GM21786 (cell line): Measurements from ENCODE around the gene MEP1A.

Experiments used
- ATAC-seq: cut with Tn5 transposase; IDR thresholded peaks from one replicate; pipeline ENCODE4 v1.9.1; 2021; ENCODE audit not compliant: unreplicated experiment

The MEP1A gene

GRCh38 chr6:46776070-46776712 lies 17.0 kb upstream of the MEP1A start:
- no peak for ATAC-seq

GRCh38 chr6:46777476-46778346 lies 15.5 kb upstream of the MEP1A start:
- no peak for ATAC-seq

- ATAC-seq, result no peak
Measured at GRCh38 chr6:46781478-46782378, 11.5 kb upstream of the MEP1A start.

- ATAC-seq, result no peak
Measured at GRCh38 chr6:46784535-46784934, 8.7 kb upstream of the MEP1A start.

- ATAC-seq, result no peak
Measured at GRCh38 chr6:46787871-46788540, 5.2 kb upstream of the MEP1A start.

- no peak for ATAC-seq
Measured at GRCh38 chr6:46788791-46789190, 4.4 kb upstream of the MEP1A start.

- ATAC-seq, result no peak
Measured at GRCh38 chr6:46789434-46790354, 3.5 kb upstream of the MEP1A start.

- ATAC-seq, result no peak
Measured at GRCh38 chr6:46790355-46790874, 2.8 kb upstream of the MEP1A start.

- no peak for ATAC-seq
Measured at GRCh38 chr6:46792635-46793034, 554 bp upstream of the MEP1A start.

GRCh38 chr6:46794068-46794467 lies 879 bp downstream of the MEP1A start:
- no peak for ATAC-seq

- no peak for ATAC-seq
Measured at GRCh38 chr6:46795816-46796215, 2.6 kb downstream of the MEP1A start.

- no peak for ATAC-seq
Measured at GRCh38 chr6:46796848-46797580, 3.8 kb downstream of the MEP1A start.

- no peak for ATAC-seq
Measured at GRCh38 chr6:46799657-46800056, 6.5 kb downstream of the MEP1A start.

- ATAC-seq, result no peak
Measured at GRCh38 chr6:46808806-46809205, 15.6 kb downstream of the MEP1A start.

GRCh38 chr6:46815130-46815529 lies 21.9 kb downstream of the MEP1A start:
- no peak for ATAC-seq

- ATAC-seq, result no peak
Measured at GRCh38 chr6:46816626-46817025, 23.4 kb downstream of the MEP1A start.

GRCh38 chr6:46819561-46819960 lies 26.4 kb downstream of the MEP1A start:
- no peak for ATAC-seq

- no peak for ATAC-seq
Measured at GRCh38 chr6:46821458-46821881, 28.3 kb downstream of the MEP1A start.

GRCh38 chr6:46828939-46829338 lies 35.8 kb downstream of the MEP1A start:
- ATAC-seq, result no peak
